GM12878 (cell line): Measurements from ENCODE around the gene AMOTL1. TPM values are rescaled to one million over a fixed set of nuclear protein-coding genes. Genes with fewer than 3 reads are reported as not detected.

Experiments used
- ATAC-seq: fragments of 200-7000 bp; cut with Tn5 transposase; 3 replicates; pipeline ENCODE4 v1.9.1; 2020; ENCODE audit warnings: mild to moderate bottlenecking, moderate library complexity
- BruUV-seq: library from RNA; stranded (reverse); fragments of 400-500 nt; replicated peaks from 2 replicates; lab custom pipeline; 2021; lab: Mats Ljungman, UMichigan
- CTCF ChIA-PET: fragments of 300-600 bp; sonication (Branson Sonifier 250); formaldehyde crosslinking; extraction: SDS; loops from one replicate; lab custom pipeline; 2021; ENCODE audit warnings: inconsistent platforms; lab: Yijun Ruan, JAX
- POLR2A ChIA-PET: fragments of 350-600 bp; formaldehyde crosslinking; extraction: SDS; loops from one replicate; lab custom pipeline; 2021; ENCODE audit warnings: inconsistent platforms; lab: Charles Lee
- RAD21 ChIA-PET: fragments of 300-600 bp; sonication (Branson Sonifier 250); formaldehyde crosslinking; loops from one replicate; lab custom pipeline; 2023; ENCODE audit warnings: antibody characterized with exemption; ENCODE audit not compliant: unreplicated experiment; lab: Charles Lee
- SMC1A ChIA-PET: fragments of 300-600 bp; sonication (Branson Sonifier 250); formaldehyde crosslinking; loops from one replicate; lab custom pipeline; 2023; ENCODE audit not compliant: unreplicated experiment, uncharacterized antibody; lab: Charles Lee
- DNase-seq: peaks from one replicate; pipeline ENCODE4 v3.0.0-alpha.2; 2011; ENCODE audit warnings: low read depth, low spot score
- FAIRE-seq: peaks from 3 replicates; lab custom pipeline; 2011; peaks lifted over from hg19 to GRCh38; lab: Jason Lieb, UNC
- H2AFZ ChIP-seq: 2 replicates; pipeline ENCODE4 v1.6.0; 2011; ENCODE audit warnings: low read depth, low read length, control low read depth; ENCODE audit not compliant: control insufficient read depth
- H3K27ac ChIP-seq: 2 replicates; pipeline ENCODE4 v1.5.1; 2011; ENCODE audit warnings: control low read depth; ENCODE audit not compliant: control insufficient read depth, insufficient read depth
- H3K27me3 ChIP-seq, 2 experiments: replicated peaks in 1 of 2; 2 replicates each; pipeline versions ENCODE4 v1.6.0 to v1.6.1; 2011; ENCODE audit warnings: low read length in 1 of 2; ENCODE audit not compliant: control insufficient read depth in 2 of 2, insufficient read depth in 2 of 2
- H3K36me3 ChIP-seq, 2 experiments: 2 replicates each; pipeline ENCODE4 v1.5.1; 2011; ENCODE audit warnings: low read length in 1 of 2; ENCODE audit not compliant: control insufficient read depth in 2 of 2, insufficient read depth in 2 of 2
- H3K4me1 ChIP-seq: 2 replicates; pipeline ENCODE4 v1.6.1; 2011; ENCODE audit warnings: mild to moderate bottlenecking, low read length, moderate library complexity, mixed read lengths; ENCODE audit not compliant: control insufficient read depth, insufficient read depth
- H3K4me2 ChIP-seq: 2 replicates; pipeline ENCODE4 v1.6.0; 2011; ENCODE audit warnings: control low read depth; ENCODE audit not compliant: control insufficient read depth, insufficient read depth
- H3K4me3 ChIP-seq: fragments of 200-600 bp; sonication (generic); 2 replicates; pipeline ENCODE4 v1.5.1; 2016
- H3K79me2 ChIP-seq: 2 replicates; pipeline ENCODE4 v1.6.0; 2011; ENCODE audit warnings: low read length; ENCODE audit not compliant: control insufficient read depth, insufficient read depth
- H3K9ac ChIP-seq: 2 replicates; pipeline ENCODE4 v1.8.0; 2011; ENCODE audit warnings: low read length, control low read depth, mixed read lengths; ENCODE audit not compliant: control insufficient read depth, insufficient read depth
- H3K9me3 ChIP-seq: replicated peaks from 3 replicates; pipeline ENCODE4 v1.5.1; 2011; ENCODE audit warnings: mild to moderate bottlenecking, low read length; ENCODE audit not compliant: control insufficient read depth, insufficient read depth
- H4K20me1 ChIP-seq: 2 replicates; pipeline ENCODE4 v1.6.0; 2011; ENCODE audit not compliant: control insufficient read depth, insufficient read depth
- ATF7 ChIP-seq: fragments of 450-650 bp; IDR thresholded peaks from 2 replicates; pipeline ENCODE4 v1.6.1; 2016; ENCODE audit warnings: low read depth, mild to moderate bottlenecking
- BCL3 ChIP-seq: IDR thresholded peaks from 2 replicates; pipeline ENCODE4 v1.6.1; 2011; ENCODE audit warnings: borderline replicate concordance, low read depth, mild to moderate bottlenecking, moderate library complexity, low read length; ENCODE audit not compliant: insufficient read depth, poor library complexity, severe bottlenecking
- BHLHE40 ChIP-seq, 2 experiments: fragments of 450-650 bp in 1 of 2; IDR thresholded peaks; 2 replicates each; pipeline ENCODE4 v1.6.1; 2011 to 2017; ENCODE audit warnings: low read depth in 2 of 2, borderline replicate concordance in 1 of 2, improper control_type of control experiment in 1 of 2, low read length in 1 of 2, mild to moderate bottlenecking in 1 of 2
- CBFB ChIP-seq: IDR thresholded peaks from 2 replicates; pipeline ENCODE4 v1.6.1; 2016; ENCODE audit warnings: antibody characterized with exemption, low read depth
- DPF2 ChIP-seq: fragments of 450-650 bp; IDR thresholded peaks from 2 replicates; pipeline ENCODE4 v1.6.1; 2017; ENCODE audit warnings: mild to moderate bottlenecking
- EGR1 ChIP-seq, 2 experiments: IDR thresholded peaks; 1 replicate in 1 of 2; 2 replicates in 1 of 2; pipeline ENCODE4 v1.6.1; 2011 to 2012; ENCODE audit warnings: low read depth in 2 of 2, low read length in 2 of 2, borderline replicate concordance in 1 of 2, mild to moderate bottlenecking in 1 of 2, moderate library complexity in 1 of 2
- HDAC2 ChIP-seq: fragments of 200-600 bp; sonication (generic); IDR thresholded peaks from 2 replicates; pipeline ENCODE4 v1.6.1; 2017
- IKZF1 ChIP-seq: fragments of 450-650 bp; conservative IDR thresholded peaks from 2 replicates; pipeline ENCODE4 v1.6.1; 2017; ENCODE audit warnings: antibody characterized with exemption, mild to moderate bottlenecking
- IKZF2 ChIP-seq, 2 experiments: fragments of 450-650 bp; IDR thresholded peaks; 2 replicates each; pipeline ENCODE4 v1.6.1; 2017; ENCODE audit warnings: mild to moderate bottlenecking in 2 of 2, moderate library complexity in 2 of 2
- JUNB ChIP-seq: IDR thresholded peaks from 2 replicates; pipeline ENCODE4 v1.6.1; 2016; ENCODE audit warnings: antibody characterized with exemption, mild to moderate bottlenecking
- KDM1A ChIP-seq: fragments of 200-600 bp; sonication (generic); IDR thresholded peaks from 2 replicates; pipeline ENCODE4 v1.6.1; 2016; ENCODE audit warnings: borderline replicate concordance
- MEF2B ChIP-seq: fragments of 450-650 bp; IDR thresholded peaks from 2 replicates; pipeline ENCODE4 v1.6.1; 2018; ENCODE audit warnings: mild to moderate bottlenecking, moderate library complexity; ENCODE audit not compliant: partially characterized antibody, poor library complexity, severe bottlenecking
- RAD51 ChIP-seq: fragments of 450-650 bp; IDR thresholded peaks from 2 replicates; pipeline ENCODE4 v1.6.1; 2016; ENCODE audit warnings: moderate library complexity, mild to moderate bottlenecking, inconsistent platforms
- RUNX3 ChIP-seq: IDR thresholded peaks from 2 replicates; pipeline ENCODE4 v1.6.1; 2012; ENCODE audit warnings: low read length, inconsistent platforms
- SP1 ChIP-seq: IDR thresholded peaks from one replicate; pipeline ENCODE4 v1.6.1; 2011; ENCODE audit warnings: low read depth, low read length
- SRF ChIP-seq, 2 experiments: IDR thresholded peaks; 2 replicates each; pipeline ENCODE4 v1.6.1; 2011; ENCODE audit warnings: low read depth in 2 of 2, low read length in 2 of 2, mild to moderate bottlenecking in 1 of 2, moderate library complexity in 1 of 2
- TCF12 ChIP-seq: IDR thresholded peaks from 2 replicates; pipeline ENCODE4 v1.6.1; 2011; ENCODE audit warnings: low read depth, mild to moderate bottlenecking, low read length
- TCF7 ChIP-seq: IDR thresholded peaks from 2 replicates; pipeline ENCODE4 v1.6.1; 2014; ENCODE audit warnings: antibody characterized with exemption, borderline replicate concordance
- ZNF274 ChIP-seq: IDR thresholded peaks from one replicate; pipeline ENCODE4 v1.8.0; 2011; ENCODE audit not compliant: insufficient read length, insufficient read depth
- WGBS: methylation state at CpG from one replicate; pipeline ENCODE4 v1.1.6; 2016; ENCODE audit warnings: low lambda C conversion rate; ENCODE audit not compliant: insufficient replicate concordance, insufficient coverage; ENCODE audit errors: missing lambda C conversion rate; 5-methylcytosine and 5-hydroxymethylcytosine counted together
- in situ Hi-C: fragments of 300-500 bp; cut with MboI; formaldehyde crosslinking; loops from 9 replicates; pipeline ENCODE4 v1.14.3; 2018; ENCODE audit warnings: mixed read lengths
- intact Hi-C: fragments of 100-400 bp; cut with micrococcal nuclease; formaldehyde crosslinking; loops from one replicate; pipeline ENCODE4 v1.14.2; 2022; ENCODE audit not compliant: unreplicated experiment
- polyA plus RNA-seq, 11 experiments: library from polyadenylated mRNA; depleted of rRNA in 4 of 11; unstranded in 6 of 11; stranded (reverse) in 5 of 11; fragments of >200 nt; fragmentation: Nextera tagmentation in 4 of 11; fragmentation: Illumina TruSeq in 1 of 11; extraction: Ambion mirVana in 4 of 11; extraction: Trizol in 1 of 11; gene quantifications; 1 replicate in 1 of 11; 2 replicates in 10 of 11; pipeline versions ENCODE4 v1.2.1 to v1.2.3, GENCODE V29; 2011 to 2016; ENCODE audit warnings: inconsistent platforms in 2 of 11, missing spikeins in 2 of 11, low read depth in 1 of 11
- total RNA-seq, 4 experiments: library from RNA; depleted of rRNA in 3 of 4; stranded (reverse); fragments of >200 nt in 3 of 4; fragmentation: Illumina TruSeq in 1 of 4; extraction: Trizol in 1 of 4; gene quantifications; 2 replicates each; pipeline versions ENCODE4 v1.2.1 to v1.2.3, GENCODE V29; 2013 to 2021
- TF ChIP-seq, protein P1 (sequence below): fragments of 450-650 bp; IDR thresholded peaks from 2 replicates; pipeline ENCODE4 v1.6.1; 2017; ENCODE audit warnings: low read depth, mild to moderate bottlenecking, moderate library complexity

AMOTL1 gene
- total and polyA plus RNA-seq, 10 of the 15 experiments (the other 5 are each of a cell fraction or from before 2014, with no cell fraction given): under 0.01 to 0.41 (median 0.01) TPM; not detected in 7

DNA sequence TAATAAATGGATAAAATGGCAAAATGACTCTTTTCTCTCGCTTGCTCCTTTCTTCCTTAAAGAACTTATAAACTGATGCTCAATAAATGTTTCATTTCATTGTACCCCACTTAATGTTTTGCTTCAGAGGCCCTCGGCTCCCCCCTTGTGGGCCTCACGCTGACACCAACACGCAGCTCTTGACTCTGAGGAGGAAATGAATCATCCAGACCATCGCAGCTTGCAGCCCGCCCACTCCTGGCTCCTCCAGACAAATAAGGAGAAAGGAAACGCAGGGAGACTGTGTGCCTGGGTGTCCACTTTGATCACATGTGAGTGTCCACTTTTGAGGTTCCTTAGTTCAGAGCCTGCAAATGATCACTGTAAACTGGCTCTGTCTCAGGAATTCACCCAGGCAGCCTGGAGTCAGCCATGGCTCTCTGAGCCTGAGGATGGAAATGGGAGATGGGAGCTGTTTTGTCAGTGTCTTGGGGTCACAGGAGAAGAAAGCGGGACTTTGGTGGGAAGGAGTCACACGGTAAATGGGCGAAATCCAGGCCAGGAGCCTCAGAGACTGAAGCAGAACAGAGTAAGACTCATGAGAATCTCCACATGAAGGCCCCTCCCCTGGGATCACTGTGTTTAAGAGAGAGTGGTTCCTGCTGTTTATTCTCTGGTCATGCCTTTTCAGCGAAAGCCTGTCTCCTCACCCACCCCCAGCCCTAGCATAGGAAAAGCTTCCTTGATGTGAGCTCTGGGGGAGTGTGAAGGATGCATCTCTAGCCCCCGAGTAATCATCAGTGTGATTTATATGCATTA lies 108.7 kb downstream of the AMOTL1 start:
- no peaks in the 10 kb centered on the region; a peak in 1 of 4 replicates for H3K27me3 ChIP-seq
- intact Hi-C loops: no loop called here
- H3K9me3 ChIP-seq: no peaks in the 10 kb centered on the region
- CTCF ChIA-PET: interaction anchor here (0.6 to 2.1 kb wide), 6 partner anchors 9 to 274 kb away, joined by 3 to 12 read pairs (median 4); no protein-coding TSS in a partner anchor
- SMC1A ChIA-PET: interaction anchor here (0.7 to 1.8 kb wide), 5 partner anchors 10 to 289 kb away, joined by 3 to 6 read pairs (median 4); no protein-coding TSS in a partner anchor
- peak; percentile 31 for DNase-seq
- no peak overlapping the region for H3K9ac ChIP-seq
- H2AFZ ChIP-seq: peak overlapping the region; percentile 64
- H3K4me2 ChIP-seq: no peak overlapping the region
- no peaks in the 10 kb centered on the region for H4K20me1 ChIP-seq
- H3K4me1 ChIP-seq: peaks cover 10% of the 10 kb centered on the region
- no peaks in the 10 kb centered on the region for H3K79me2 ChIP-seq
- H3K27ac ChIP-seq: no peak overlapping the region
- no TSS peak for BruUV-seq
- WGBS: 12% methylated on average over 11 of the region's 12 CpGs
- in situ Hi-C loops: no loop called here
- peak; percentile 95 for ATAC-seq
- FAIRE-seq: peak; percentile 44
- no peaks in the 10 kb centered on the region for H3K36me3 ChIP-seq
- H3K4me3 ChIP-seq: no peak overlapping the region
- RAD21 ChIA-PET: interaction anchor here (0.8 to 1.9 kb wide), 5 partner anchors 21 to 254 kb away, joined by 3 to 5 read pairs (median 3); no protein-coding TSS in a partner anchor
- POLR2A ChIA-PET: interaction anchor here (0.7 kb wide), 1 partner anchor 1934 kb away, joined by 3 read pairs; no protein-coding TSS in a partner anchor
- peak; percentile 74 to 94 for TF ChIP-seq SRF (IDR thresholded peaks at IDR 0.05; ENCODE audit: low read depth in 2 of 2, low read length in 2 of 2)
- no peak for TF ChIP-seq ZNF274
- TF ChIP-seq RAD51: 0 out of 2 replicates have a peak, but pooled peaks have one; percentile 21
- TF ChIP-seq KDM1A: no peak
- TF ChIP-seq TCF12: no peak
- TF ChIP-seq TCF7: no peak
- no peak for TF ChIP-seq CBFB
- peak; percentile 62 for TF ChIP-seq IKZF1
- TF ChIP-seq SP1: peak; percentile 36
- peak; percentile 49; the same call in 1 of the 2 replicates for TF ChIP-seq ATF7
- TF ChIP-seq RUNX3: 0 out of 2 replicates have a peak, but pooled peaks have one; percentile 11
- peak; percentile 35 to 48; a peak in 1 of 4 replicates for TF ChIP-seq BHLHE40 (IDR thresholded peaks at IDR 0.05; ENCODE audit: borderline replicate concordance in 1 of 2, low read depth in 2 of 2, low read length in 1 of 2)
- TF ChIP-seq HDAC2: no peak
- TF ChIP-seq EGR1 (IDR thresholded peaks at IDR 0.05; ENCODE audit: borderline replicate concordance in 1 of 2, low read depth in 2 of 2, low read length in 2 of 2): no peak; a peak in 1 of 3 replicates
- peak; percentile 49; the same call in 1 of the 2 replicates for TF ChIP-seq DPF2
- TF ChIP-seq MEF2B: peak; percentile 22
- TF ChIP-seq IKZF2 (IDR thresholded peaks at IDR 0.05): peak; percentile 24 to 46; a peak in 2 of 4 replicates
- TF ChIP-seq, protein P1, sequence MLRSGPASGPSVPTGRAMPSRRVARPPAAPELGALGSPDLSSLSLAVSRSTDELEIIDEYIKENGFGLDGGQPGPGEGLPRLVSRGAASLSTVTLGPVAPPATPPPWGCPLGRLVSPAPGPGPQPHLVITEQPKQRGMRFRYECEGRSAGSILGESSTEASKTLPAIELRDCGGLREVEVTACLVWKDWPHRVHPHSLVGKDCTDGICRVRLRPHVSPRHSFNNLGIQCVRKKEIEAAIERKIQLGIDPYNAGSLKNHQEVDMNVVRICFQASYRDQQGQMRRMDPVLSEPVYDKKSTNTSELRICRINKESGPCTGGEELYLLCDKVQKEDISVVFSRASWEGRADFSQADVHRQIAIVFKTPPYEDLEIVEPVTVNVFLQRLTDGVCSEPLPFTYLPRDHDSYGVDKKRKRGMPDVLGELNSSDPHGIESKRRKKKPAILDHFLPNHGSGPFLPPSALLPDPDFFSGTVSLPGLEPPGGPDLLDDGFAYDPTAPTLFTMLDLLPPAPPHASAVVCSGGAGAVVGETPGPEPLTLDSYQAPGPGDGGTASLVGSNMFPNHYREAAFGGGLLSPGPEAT: 0 out of 2 replicates have a peak, but pooled peaks have one; percentile 41
- peak; percentile 36; the same call in 1 of the 2 replicates for TF ChIP-seq JUNB
- TF ChIP-seq BCL3: no peak
